DMS114 treated with DMSO at 0.1 percent for 48 hours (cell line): Measurements from ENCODE around the gene BABAM2.

ENCODE experiments used
- DNase-seq: peaks from one replicate; lab custom pipeline; 2025; ENCODE audit not compliant: unreplicated experiment; lab: John Stamatoyannopoulos, UW

The BABAM2 gene

GRCh38 chr2:28062867-28063266, 172.3 kb downstream of the BABAM2 start:
- no peak for DNase-seq

GRCh38 chr2:28063492-28063962, 173.0 kb downstream of the BABAM2 start:
- no peak for DNase-seq

DNA sequence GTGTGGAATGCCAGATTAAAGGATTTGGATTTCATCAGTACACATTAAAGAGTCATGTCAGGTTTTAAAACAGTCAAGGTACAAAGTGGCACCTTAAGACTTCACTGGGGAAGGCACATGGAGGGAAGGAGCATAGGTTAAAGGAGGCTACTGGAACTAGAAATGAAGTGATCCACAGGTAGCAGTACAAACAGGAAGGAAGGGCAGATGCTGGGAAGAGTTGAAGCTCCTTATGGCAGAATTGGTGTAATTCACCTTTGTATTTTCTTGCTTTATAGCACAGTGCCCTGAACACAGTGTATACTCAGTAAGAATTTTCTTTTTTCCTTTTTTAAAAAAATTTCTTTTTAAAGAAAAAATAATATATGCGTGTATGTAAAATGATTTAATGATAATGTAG, 177.1 kb downstream of the BABAM2 start:
- no peak for DNase-seq

DNA sequence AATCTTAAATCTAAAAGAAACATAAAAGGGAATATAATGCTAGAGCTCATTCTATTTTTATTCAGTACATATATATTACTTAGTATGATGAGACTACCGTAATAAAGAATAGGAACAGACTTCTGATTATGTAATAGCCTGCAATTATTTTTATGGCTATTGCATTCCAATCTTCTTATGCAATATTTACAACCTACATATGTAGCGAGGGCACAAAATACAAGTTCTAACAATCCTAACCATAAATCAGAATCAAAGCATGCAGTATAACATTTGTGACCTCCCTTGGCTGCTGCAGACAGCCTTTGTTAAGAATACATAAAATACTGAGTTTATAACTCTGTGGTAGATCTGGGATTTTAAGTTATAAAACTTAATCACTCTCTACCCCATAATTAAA, 177.6 kb downstream of the BABAM2 start:
- no peak for DNase-seq

DNA sequence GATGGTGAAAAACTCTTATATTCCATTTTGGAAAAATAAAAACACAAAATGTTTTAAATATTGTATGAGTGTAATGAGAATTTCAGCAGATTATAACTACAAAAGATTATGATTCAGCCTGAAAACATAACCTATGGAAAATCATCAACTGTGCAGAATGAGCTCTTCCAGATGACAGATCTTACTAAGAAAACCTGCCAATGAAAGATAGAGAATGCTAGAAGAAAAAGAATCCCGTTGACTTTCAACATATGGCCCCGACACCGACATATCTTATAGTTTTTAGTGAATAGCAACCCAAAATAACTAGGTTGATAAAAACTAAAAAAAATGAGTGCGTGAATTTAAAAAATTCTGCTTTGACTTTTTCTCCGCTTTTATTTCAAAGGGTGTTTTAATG, 178.0 kb downstream of the BABAM2 start:
- no peak for DNase-seq

GRCh38 chr2:28071221-28071620, 180.7 kb downstream of the BABAM2 start:
- DNase-seq: no peak

DNA sequence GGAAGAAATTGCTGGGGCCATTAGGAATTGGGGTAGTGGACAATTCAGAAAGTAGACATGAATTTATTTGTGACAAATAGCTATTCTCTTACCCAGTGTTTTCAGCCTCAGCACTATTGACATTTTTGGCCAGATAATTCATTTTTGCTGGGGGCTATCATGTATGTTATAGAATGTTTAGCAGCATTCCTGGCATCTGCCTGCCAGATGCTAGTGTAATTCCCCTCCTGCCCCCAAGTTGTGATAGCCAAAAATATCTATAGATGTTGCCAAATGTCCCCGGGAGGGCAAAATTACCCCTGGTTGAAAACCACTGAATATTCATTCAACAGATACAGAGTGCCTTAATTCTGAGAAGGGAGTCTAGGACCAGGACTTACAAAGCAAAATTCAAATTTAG, 183.6 kb downstream of the BABAM2 start:
- no peak for DNase-seq

DNA sequence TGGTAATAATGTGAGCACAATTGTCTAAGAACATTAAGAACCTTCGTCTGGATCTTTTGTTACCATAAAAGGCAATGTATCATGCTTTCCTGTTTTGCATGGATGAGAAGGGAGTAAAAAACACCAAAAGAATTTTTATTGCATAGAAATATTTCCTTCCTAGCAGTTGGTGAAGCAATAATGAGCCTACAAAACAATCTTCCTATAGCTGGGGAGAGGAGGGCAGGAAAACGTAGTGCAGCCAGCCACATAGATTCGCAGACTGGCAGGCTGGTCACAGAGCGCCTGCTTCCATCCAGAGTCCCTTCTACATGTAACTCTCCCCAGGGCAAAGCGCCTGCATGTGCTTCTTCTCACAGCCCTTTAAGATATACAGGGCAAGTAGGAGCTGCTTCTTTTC, 190.4 kb downstream of the BABAM2 start:
- no peak for DNase-seq

- no peak for DNase-seq
Measured at GRCh38 chr2:28082131-28082530, 191.6 kb downstream of the BABAM2 start.

DNA sequence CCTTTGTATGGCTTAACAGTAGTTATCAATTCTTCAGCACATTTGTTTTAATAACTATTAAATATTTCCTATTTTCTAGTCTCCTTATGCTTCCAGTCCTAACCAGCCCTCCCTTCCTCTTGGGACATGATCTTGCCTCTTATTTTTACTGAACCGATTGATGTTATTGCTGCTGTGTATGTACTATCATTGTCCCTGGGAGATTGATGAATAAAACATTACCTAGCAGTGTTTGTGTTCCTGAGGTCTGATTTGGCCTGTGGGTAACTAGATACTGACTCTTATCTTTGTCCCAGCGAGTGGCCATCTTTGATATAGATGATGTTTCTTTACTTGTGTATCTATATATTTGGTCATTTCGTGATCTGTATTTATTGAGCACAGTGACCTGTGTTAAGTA, 192.9 kb downstream of the BABAM2 start:
- no peak for DNase-seq

DNA sequence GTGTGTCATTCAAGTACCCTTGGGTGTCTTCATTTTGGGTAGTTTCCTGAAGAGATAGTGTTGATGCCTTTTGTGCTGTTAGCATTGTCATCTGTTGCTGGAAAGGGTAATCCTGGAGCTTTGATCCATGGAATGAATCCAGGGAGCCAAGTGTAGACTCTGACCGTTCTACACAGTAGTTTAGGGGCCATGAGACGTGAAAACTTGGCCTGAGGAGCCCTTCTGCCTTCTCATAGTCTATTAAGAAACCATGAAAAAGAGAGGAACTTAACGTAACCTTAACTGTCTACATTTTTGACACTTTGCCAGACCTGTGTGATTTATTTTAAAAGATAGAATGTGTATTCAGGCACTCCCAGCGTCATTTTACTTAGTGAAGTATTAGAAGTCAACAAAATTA, 194.0 kb downstream of the BABAM2 start:
- no peak for DNase-seq

DNA sequence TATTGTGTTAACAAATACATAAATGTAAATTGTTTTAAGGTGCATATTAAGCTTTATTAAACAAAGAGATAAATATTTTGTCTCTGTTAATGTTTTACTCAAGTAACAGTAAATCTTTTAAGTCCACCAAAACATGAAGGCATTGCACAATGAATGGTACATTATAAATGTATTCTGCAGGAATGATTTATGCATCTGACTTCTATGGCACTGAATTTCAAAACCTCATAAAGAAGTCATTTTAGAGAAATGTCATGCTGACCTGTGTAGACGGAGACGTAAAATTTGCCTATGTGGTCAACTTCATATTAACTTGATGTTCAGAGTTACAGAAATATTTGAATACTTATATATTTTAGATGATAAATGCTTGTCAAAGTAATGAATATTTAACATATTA, 194.7 kb downstream of the BABAM2 start:
- no peak for DNase-seq

- DNase-seq: no peak
Measured at GRCh38 chr2:28086611-28087010, 196.1 kb downstream of the BABAM2 start.

DNA sequence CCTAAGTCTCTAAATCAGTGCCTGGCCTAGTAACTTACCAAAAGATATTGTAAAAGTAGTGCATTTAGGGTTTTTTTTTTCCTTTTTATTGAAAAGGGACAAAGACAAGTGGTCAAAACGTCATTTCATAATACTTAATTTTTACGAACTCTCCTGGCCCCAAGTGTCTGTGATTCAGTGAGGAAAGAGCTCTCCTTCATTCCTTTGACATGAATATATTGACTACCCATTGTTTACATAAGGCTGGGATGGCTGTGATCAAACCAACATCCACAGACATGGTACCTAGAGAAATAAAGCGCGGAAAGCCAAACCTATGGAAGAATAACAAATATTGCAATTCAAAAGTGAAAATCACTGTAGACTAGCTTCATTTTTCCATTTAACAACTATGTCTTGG, 198.4 kb downstream of the BABAM2 start:
- DNase-seq: no peak

- DNase-seq: no peak
Measured at GRCh38 chr2:28089486-28089885, 199.0 kb downstream of the BABAM2 start.

- no peak for DNase-seq
Measured at GRCh38 chr2:28093308-28093707, 202.8 kb downstream of the BABAM2 start.

- DNase-seq: no peak
Measured at GRCh38 chr2:28093768-28094167, 203.2 kb downstream of the BABAM2 start.

DNA sequence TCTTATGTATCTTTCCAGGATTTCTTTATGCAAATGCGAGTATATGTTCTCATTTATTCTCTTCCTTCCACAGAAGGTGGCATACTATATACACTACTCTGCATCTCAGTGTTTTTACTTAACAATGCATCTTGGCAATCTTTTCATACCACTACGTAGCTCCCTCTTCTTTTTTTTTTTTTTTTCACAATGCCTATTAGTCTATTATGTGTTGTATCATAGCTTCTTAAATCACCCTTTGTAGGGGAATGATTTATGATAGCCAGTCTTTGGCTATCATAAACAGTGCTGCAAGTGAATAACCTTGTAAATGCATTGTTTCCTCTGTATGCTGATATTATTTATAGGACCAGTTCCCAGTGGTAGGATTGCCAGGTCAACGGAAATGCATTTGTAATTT, 204.2 kb downstream of the BABAM2 start:
- no peak for DNase-seq

DNA sequence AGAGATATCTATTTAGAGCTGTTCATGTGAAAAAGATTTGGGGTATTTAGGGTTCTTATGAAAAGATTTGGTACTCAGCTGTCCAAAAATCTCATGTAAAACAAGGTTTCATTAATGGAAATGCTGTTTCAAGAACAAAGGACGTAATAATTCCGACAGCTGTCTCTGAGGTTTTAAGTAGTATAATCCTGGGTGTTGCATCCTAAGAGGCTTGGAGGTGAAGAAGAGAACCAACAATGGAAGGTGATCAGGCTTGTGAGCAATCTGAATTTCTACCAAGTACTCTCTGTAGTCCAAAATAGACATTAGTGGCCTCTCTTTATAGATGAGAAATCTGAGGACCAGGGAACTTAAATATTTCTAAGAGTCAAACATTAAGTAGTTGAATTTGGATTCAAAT, 205.1 kb downstream of the BABAM2 start:
- no peak for DNase-seq

- no peak for DNase-seq
Measured at GRCh38 chr2:28096421-28096820, 205.9 kb downstream of the BABAM2 start.

GRCh38 chr2:28098501-28099225, 208.1 kb downstream of the BABAM2 start:
- DNase-seq: no peak

GRCh38 chr2:28101123-28101522, 210.6 kb downstream of the BABAM2 start:
- no peak for DNase-seq

DNA sequence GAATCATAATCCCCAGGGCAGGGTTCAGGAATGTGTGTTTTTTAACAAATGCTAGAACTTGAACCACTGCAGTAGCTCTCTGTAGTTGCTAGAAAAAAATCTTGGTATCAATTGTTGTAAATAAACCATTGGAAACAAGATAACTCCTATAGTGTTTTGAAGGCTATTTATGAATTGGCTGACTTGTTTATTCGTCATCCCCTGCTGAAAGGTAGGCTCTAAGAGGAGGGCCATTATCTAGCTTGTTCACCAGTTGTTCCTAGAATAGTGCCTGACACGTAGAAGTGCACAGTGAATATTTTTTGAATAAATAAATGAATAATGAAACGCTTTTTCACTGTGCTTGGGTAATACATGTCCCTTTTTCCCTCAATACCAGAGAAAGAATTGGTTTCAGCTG, 211.4 kb downstream of the BABAM2 start:
- DNase-seq: no peak
